Stimulated activated naive B cell treated with anti-CD40 and anti-IgM and Interleukin-4, amounts not matched to agents 10 μg/mL and 1 μg/mL and 100 μg/mL, for 72 hours (primary cell): ENCODE measurements around the gene PILRB.
"Not testable (repeated sequence)": the region's sequence is repeated elsewhere in the genome, so short reads cannot be mapped to it uniquely, and the experiment has no call there.

Experiments
- ATAC-seq, 2 donors: fragments of 150-1000 bp; cut with Tn5 transposase; replicated peaks; 2 replicates each; pipeline ENCODE4 v1.10.0; 2021; ENCODE audit warnings: moderate library complexity in 1 of 2
- DNase-seq: peaks from one replicate; pipeline ENCODE4 v3.0.0; 2021
- H3K27ac Mint-ChIP-seq: one replicate; pipeline ENCODE4 v1.8.0; 2022; ENCODE audit warnings: mild to moderate bottlenecking, mixed read lengths
- H3K27me3 Mint-ChIP-seq, 2 donors: one replicate each; pipeline ENCODE4 v1.8.0; 2022; ENCODE audit warnings: mixed read lengths in 2 of 2
- H3K36me3 Mint-ChIP-seq, 2 donors: one replicate each; pipeline ENCODE4 v1.8.0; 2022; ENCODE audit warnings: mixed read lengths in 2 of 2, mild to moderate bottlenecking in 1 of 2
- H3K4me1 Mint-ChIP-seq, 2 donors: one replicate each; pipeline ENCODE4 v1.8.0; 2022; ENCODE audit warnings: mixed read lengths in 2 of 2, mild to moderate bottlenecking in 1 of 2
- H3K4me3 Mint-ChIP-seq, 2 donors: one replicate each; pipeline ENCODE4 v1.8.0; 2022; ENCODE audit warnings: mild to moderate bottlenecking in 2 of 2, mixed read lengths in 2 of 2, moderate library complexity in 1 of 2
- H3K9me3 Mint-ChIP-seq, 2 donors: one replicate each; pipeline ENCODE4 v1.8.0; 2022; ENCODE audit warnings: mixed read lengths in 2 of 2, mild to moderate bottlenecking in 1 of 2

Gene PILRB

DNA sequence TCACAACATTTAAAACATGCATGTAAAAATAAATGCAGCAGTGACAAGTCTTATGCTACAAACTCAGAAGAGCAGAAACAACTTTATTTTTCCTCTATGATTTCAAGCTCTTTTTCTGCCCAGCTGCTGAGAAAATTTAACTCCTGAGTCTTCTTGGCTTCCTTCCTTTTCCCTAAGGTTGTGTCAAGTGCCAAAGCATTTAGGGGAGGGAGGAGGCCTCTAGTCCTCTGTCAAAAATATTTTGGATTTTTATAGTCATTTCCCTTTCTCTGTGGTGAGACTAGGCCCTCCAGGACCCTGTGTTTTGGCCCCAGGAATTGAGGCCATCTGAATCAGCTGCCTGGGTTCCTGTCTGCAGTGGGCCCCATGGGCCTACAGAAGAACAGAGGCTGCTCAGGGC lies 11.0 kb upstream of the PILRB start:
- H3K4me1 Mint-ChIP-seq, result peaks cover 19 to 39% of the 10 kb centered on the region in 2 donors
- ATAC-seq, result no peak

DNA sequence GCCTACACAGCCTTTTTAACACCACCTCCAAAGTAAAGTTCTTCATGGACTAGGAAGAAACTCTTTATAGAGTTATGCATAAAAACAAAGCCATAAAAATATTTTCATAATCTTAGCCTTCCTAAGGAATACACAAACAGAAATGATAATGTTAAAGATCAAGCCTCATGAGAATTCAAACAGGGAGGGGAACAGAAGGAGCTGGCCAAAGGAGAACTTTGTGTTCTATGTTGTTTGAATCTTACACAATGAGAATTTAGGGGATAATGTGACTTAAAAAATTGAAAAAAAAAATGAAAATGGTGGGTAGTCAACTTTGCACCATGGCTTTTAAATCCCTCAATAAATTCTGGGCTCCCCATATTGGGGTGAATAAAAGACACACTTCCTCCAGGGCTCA lies 9.1 kb upstream of the PILRB start:
- no peak overlapping the region for H3K27ac Mint-ChIP-seq
- DNase-seq, result no peak
- H3K4me3 Mint-ChIP-seq, result no peak overlapping the region
- H3K27me3 Mint-ChIP-seq, result no peaks in the 10 kb centered on the region
- ATAC-seq, result no peak
- no peaks in the 10 kb centered on the region for H3K9me3 Mint-ChIP-seq
- H3K36me3 Mint-ChIP-seq, result peaks cover 54 to 58% of the 10 kb centered on the region in 2 donors
- peaks cover 23 to 39% of the 10 kb centered on the region in 2 donors for H3K4me1 Mint-ChIP-seq

More for the DNA sequence above, 11.0 kb upstream of the PILRB start:
- peaks cover 48 to 50% of the 10 kb centered on the region in 2 donors for H3K36me3 Mint-ChIP-seq
- H3K27me3 Mint-ChIP-seq, result no peaks in the 10 kb centered on the region
- H3K4me3 Mint-ChIP-seq, result no peak overlapping the region
- DNase-seq, result no peak
- H3K9me3 Mint-ChIP-seq, result no peaks in the 10 kb centered on the region
- H3K27ac Mint-ChIP-seq, result no peak overlapping the region

DNA sequence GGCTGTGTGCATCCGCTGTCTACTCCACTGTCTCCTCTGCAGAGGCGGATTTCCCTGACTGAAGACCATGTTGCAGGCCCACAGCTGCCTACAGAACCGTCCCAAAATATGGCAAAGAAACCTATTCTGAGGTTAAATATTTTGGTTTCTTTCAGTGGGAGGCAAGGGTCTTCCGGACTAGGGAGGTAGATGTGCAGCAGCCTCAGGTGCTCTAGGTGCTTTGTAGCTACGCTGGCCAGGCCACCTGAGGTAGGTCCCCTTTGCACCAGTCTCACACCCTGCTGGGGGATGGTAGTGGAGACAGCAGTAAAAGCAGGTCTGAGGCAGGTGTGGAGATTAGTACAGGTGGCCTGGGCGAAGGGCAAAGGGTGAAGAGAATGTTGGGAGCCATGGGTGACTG lies 8.2 kb upstream of the PILRB start:
- no peak overlapping the region for H3K27ac Mint-ChIP-seq
- peaks cover 20 to 30% of the 10 kb centered on the region in 2 donors for H3K4me1 Mint-ChIP-seq
- ATAC-seq (no peak), DNase-seq (no peak)
- H3K9me3 Mint-ChIP-seq, result no peaks in the 10 kb centered on the region
- peaks cover 53 to 56% of the 10 kb centered on the region in 2 donors for H3K36me3 Mint-ChIP-seq
- no peak overlapping the region for H3K4me3 Mint-ChIP-seq
- H3K27me3 Mint-ChIP-seq, result no peaks in the 10 kb centered on the region

DNA sequence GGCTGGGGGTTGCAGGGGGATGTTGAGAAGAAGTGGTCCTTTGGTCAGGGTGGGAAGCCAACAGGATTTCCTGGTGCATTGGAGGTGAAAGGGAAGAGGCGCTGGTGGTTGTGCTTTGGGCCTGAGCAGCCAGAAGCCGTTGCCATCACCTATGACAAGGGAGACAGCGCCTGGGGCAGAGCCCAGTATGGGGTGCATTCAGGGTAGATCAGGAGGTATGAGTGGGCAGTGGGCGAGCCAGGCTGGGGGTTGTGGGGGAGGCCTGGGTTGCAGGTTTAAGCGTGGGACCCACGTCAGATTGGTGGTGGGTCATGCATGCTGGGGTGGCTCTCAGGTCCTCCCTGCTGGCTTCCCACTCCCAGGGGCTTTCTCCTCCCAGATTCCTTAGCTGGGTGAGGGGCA lies 6.3 kb upstream of the PILRB start:
- DNase-seq (no peak), ATAC-seq (no peak)
- no peaks in the 10 kb centered on the region for H3K9me3 Mint-ChIP-seq
- H3K4me1 Mint-ChIP-seq, result peaks cover 18 to 22% of the 10 kb centered on the region in 2 donors
- H3K27me3 Mint-ChIP-seq, result no peaks in the 10 kb centered on the region
- peak overlapping the region; percentile 88 for H3K27ac Mint-ChIP-seq
- H3K4me3 Mint-ChIP-seq, result no peak overlapping the region
- H3K36me3 Mint-ChIP-seq, result peaks cover 61 to 62% of the 10 kb centered on the region in 2 donors

DNA sequence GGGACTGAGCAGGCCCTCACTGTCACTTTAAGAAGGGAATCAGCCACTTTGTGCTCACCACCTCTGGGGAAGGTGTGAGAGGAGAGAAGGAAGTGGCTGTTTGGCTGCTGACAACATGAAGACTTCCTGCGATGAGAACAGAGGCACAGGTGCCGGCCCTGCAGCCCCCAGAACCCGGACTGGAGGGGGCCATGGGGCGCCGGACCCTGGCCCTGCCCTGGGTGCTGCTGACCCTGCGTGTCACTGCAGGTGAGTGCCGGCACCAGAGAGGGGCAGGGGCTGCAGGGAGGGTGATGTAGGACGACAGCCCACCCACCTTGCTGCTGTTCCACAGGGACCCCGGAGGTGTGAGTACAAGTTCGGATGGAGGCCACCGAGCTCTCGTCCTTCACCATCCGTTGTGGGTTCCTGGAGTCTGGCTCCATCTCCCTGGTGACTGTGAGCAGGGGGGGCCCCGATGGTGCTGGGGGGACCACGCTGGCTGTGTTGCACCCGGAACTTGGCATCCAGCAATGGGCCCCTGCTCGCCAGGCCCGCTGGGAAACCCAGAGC lies 5.6 kb upstream of the PILRB start:
- not testable (repeated sequence) for H3K9me3 Mint-ChIP-seq, H3K27me3 Mint-ChIP-seq, DNase-seq, H3K4me3 Mint-ChIP-seq
- Mint-ChIP-seq H3K27ac (peak overlapping the region; percentile 37), H3K36me3 (peaks cover 58 to 62% of the 10 kb centered on the region in 2 donors), H3K4me1 (peaks cover 21 to 28% of the 10 kb centered on the region in 2 donors)
- peak in 1 of 2 donors; percentile 43 for ATAC-seq

DNA sequence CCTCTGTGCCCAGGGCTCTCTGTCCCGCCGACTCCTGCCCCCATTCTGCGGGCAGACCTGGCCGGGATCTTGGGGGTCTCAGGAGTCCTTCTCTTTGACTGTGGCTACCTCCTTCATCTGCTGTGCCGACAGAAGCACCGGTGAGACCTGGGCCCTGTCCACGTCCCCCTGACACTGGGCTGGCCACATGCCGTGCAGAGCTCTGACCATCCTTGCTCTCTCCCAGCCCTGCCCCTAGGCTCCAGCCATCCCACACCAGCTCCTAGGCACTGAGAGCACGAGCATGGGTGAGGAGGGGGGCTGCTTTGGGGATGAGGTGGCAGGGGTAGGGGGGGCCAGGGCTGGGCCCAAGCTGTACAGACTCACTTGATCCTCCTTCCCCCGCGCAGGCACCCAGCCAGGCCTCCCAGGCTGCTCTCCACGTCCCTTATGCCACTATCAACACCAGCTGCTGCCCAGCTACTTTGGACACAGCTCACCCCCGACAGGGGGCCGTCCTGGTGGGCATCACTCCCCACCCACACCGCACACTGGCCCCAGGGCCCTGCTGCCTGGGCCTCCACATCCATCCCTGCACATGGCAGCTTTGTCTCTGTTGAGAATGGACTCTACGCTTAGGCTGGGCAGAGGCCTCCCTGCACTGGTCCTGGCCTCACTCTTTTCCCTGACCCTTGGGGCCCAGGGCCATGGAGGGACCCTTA lies 4.8 kb upstream of the PILRB start:
- DNase-seq (no peak), ATAC-seq (peak in 1 of 2 donors; percentile 13)
- Mint-ChIP-seq H3K9me3 (no peaks in the 10 kb centered on the region), H3K27me3 (no peaks in the 10 kb centered on the region), H3K27ac (peak overlapping the region; percentile 62), H3K4me1 (peaks cover 24 to 36% of the 10 kb centered on the region in 2 donors), H3K4me3 (no peak overlapping the region), H3K36me3 (peaks cover 57 to 60% of the 10 kb centered on the region in 2 donors)

DNA sequence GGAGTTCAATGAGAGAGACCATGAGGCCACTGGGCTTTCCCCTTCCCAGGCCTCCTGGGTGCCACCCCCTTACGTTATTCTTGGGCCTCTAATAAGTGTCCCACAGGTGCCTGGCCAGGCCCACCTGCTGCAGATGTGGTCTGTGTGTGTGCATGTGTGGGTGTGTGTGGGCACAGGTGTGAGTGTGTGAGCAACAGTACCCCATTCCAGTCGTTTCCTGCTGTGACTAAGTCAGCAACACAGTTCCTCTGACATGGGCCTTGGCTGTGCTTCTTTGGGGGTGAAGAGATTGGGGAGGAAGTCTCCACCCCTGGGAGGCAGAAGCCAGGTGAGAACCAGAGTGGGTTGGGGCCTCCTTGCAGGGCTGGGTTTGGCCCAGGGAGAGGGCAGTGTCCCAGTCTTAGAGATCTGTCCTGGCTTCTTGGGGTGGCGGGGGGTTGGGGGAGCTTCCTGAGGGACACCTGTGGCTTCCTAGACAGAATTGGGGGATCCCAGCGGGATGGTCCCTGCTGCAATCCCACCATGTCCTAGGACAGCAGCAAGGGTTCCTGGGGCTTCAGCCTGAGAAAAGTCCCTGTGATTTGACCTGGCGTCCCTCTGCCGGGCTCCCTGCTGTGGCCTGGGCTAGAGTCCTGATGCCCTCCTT lies 4.1 kb upstream of the PILRB start:
- ATAC-seq, result peak; percentile 33 to 41
- Mint-ChIP-seq H3K27ac (peak overlapping the region; percentile 62), H3K36me3 (peaks cover 59 to 63% of the 10 kb centered on the region in 2 donors)

DNA sequence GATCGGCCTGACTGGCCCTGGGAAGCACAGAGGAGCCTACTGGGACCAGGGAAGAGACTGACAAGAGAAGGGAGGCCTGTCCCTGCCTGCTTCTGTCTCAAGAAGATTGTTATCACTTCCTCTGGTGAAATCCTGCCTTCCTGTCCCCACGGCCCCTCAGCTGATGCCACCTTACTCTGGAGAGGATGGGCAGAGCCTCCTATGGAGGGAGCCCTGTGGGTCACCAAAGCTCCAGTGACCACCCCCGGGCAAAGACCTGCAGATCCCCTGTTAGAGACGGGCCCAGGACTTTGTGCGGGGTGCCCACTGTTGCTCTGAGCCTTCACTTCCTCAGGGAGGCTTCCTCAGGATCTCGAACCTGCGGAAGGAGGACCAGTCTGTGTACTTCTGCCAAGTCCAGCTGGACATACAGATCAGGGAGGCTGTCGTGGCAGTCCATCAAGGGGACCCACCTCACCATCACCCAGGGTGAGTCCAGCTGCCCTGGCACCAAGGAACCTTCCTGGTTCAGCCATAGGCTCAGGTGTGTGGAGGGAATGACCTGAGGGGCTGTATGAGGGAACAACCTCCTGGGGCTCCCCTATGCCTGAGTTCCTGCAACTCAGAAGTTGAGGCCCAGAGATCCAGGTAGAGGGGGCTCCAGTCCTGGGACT lies 1.4 kb upstream of the PILRB start:
- Mint-ChIP-seq H3K9me3 (no peaks in the 10 kb centered on the region), H3K4me3 (no peak overlapping the region), H3K27me3 (no peaks in the 10 kb centered on the region), H3K4me1 (peaks cover 32 to 39% of the 10 kb centered on the region in 2 donors), H3K27ac (peak overlapping the region; percentile 73), H3K36me3 (peaks cover 55 to 62% of the 10 kb centered on the region in 2 donors)
- DNase-seq (no peak), ATAC-seq (no peak)

More for the DNA sequence above, 4.1 kb upstream of the PILRB start:
- DNase-seq, result no peak
- no peaks in the 10 kb centered on the region for H3K9me3 Mint-ChIP-seq
- peaks cover 30 to 43% of the 10 kb centered on the region in 2 donors for H3K4me1 Mint-ChIP-seq
- H3K27me3 Mint-ChIP-seq, result no peaks in the 10 kb centered on the region
- no peak overlapping the region for H3K4me3 Mint-ChIP-seq

DNA sequence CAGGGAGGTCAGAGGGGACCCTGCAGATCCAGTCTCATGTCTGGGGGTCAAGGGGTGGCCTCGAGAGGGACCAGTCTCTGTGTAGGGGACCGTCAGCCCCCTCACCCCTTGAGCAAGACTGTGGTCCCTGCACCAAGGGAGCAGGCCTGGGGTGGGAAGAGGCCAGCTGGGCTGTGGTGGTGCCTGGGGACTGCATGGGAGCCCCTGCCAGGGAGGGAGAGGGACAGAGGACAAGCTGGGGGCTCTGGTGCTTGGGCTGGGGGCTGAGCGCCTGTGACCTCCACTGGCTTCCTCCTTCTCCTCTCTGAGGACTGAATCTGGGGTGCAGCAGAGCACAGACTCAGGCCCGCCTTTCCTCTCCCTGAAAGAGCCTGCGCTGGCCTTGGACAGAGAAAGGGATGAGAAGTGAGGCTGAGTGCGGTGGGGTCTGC lies 771 bp upstream of the PILRB start:
- Mint-ChIP-seq H3K27me3 (no peaks in the 10 kb centered on the region), H3K36me3 (peaks cover 56 to 65% of the 10 kb centered on the region in 2 donors), H3K4me3 (peak overlapping the region in 1 of 2 donors; percentile 59), H3K4me1 (peaks cover 31 to 37% of the 10 kb centered on the region in 2 donors), H3K9me3 (no peaks in the 10 kb centered on the region), H3K27ac (peak overlapping the region; percentile 56)
- DNase-seq (no peak), ATAC-seq (no peak)

DNA sequence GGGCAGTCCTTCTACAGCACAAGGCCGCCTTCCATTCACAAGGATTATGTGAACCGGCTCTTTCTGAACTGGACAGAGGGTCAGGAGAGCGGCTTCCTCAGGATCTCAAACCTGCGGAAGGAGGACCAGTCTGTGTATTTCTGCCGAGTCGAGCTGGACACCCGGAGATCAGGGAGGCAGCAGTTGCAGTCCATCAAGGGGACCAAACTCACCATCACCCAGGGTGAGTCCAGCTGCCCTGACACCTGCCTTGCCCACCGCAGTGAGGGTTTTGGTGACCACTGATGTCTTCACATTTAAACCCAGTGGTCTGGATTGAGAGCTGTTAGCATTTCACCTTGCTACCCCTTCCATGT lies 918 bp downstream of the PILRB start:
- Mint-ChIP-seq H3K27me3 (no peaks in the 10 kb centered on the region), H3K36me3 (peaks cover 52 to 67% of the 10 kb centered on the region in 2 donors), H3K27ac (peak overlapping the region; percentile 73), H3K4me3 (no peak overlapping the region), H3K4me1 (peaks cover 22 to 28% of the 10 kb centered on the region in 2 donors), H3K9me3 (no peaks in the 10 kb centered on the region)
- ATAC-seq, result no peak
- no peak for DNase-seq

DNA sequence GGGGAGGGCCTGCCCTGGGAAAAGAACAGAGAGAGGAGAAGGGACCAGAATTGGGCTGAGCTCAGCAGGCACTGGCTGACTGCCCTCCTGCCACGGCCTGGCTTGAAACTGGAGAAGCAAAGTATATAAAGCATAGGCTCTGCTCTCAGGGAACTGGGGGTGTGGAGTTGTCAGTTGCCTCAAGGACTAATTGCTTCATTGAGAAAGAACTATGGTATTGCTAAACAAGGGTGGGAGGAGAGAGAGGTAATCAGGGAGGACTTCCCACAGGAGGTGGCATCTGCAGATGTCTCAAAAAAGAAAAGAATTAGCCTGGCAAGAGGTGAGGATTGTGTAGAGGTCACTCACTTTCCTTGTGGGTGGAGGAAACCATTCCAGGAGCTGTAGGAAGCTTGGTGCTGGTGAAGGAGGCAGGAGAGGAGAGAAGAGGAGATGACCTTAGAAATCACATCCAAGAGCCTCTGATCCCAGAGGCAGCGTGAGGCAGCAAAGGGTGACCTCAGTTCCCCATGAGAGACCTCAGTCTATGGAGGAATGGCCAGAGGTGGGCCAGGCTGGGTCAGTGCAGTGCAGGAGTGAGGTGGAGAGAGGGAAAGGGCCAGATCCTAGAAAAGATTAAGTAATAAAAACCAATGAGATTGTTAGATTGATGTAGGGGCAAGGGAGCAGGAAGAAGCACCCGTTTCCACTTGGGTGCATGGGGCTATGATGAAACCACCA lies 2.4 kb downstream of the PILRB start:
- ATAC-seq (no peak), DNase-seq (no peak)
- H3K36me3 Mint-ChIP-seq, result peaks cover 55 to 72% of the 10 kb centered on the region in 2 donors
- H3K27ac Mint-ChIP-seq, result peak overlapping the region; percentile 75
- H3K4me3 Mint-ChIP-seq, result no peak overlapping the region
- no peaks in the 10 kb centered on the region for H3K9me3 Mint-ChIP-seq
- peaks cover 25 to 40% of the 10 kb centered on the region in 2 donors for H3K4me1 Mint-ChIP-seq
- no peaks in the 10 kb centered on the region for H3K27me3 Mint-ChIP-seq

DNA sequence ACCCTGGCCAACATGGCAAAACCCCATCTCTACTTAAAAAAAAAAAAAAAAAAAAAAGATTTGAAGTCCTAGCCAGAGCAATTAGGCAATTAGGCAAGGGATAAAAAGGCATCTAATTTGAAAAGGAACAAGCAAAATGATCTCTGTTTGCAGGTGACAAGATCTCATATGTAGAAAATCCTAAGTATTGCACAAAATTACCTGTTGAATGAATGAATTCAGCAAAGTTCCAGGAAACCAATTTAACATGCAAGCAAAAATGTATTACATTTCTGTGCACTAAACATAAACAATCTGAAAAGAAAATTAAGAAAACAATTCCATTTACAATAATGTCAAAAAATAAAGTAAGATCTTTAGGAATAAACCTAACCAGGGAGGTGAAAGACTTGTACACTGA lies 5.2 kb downstream of the PILRB start:
- H3K27me3 Mint-ChIP-seq, result no peaks in the 10 kb centered on the region
- H3K27ac Mint-ChIP-seq, result no peak overlapping the region
- peaks cover 38 to 52% of the 10 kb centered on the region in 2 donors for H3K4me1 Mint-ChIP-seq

DNA sequence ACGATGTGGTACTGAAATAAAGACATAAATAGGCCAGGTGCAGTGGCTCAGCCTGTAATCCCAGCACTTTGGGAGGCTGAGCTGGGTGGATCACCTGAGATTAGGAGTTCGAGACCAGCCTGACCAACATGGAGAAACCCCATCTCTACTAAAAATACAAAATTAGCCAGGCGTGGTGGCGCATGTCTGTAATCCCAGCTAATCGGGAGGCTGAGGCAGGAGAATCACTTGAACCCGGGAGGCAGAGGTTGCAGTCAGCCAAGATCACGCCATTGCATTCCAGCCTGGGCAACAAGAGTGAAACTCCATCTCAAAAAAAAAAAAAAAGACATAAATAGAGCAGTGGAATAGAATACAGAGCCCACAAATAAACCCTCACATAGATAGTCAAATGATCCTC lies 5.9 kb downstream of the PILRB start:
- Mint-ChIP-seq H3K36me3 (peaks cover 49 to 72% of the 10 kb centered on the region in 2 donors), H3K4me1 (peaks cover 37 to 52% of the 10 kb centered on the region in 2 donors)
- not testable (repeated sequence) for H3K9me3 Mint-ChIP-seq

More for the DNA sequence above, 5.2 kb downstream of the PILRB start:
- Mint-ChIP-seq H3K4me3 (no peak overlapping the region), H3K36me3 (peaks cover 54 to 77% of the 10 kb centered on the region in 2 donors), H3K9me3 (no peaks in the 10 kb centered on the region)
- no peak for DNase-seq
- no peak for ATAC-seq

DNA sequence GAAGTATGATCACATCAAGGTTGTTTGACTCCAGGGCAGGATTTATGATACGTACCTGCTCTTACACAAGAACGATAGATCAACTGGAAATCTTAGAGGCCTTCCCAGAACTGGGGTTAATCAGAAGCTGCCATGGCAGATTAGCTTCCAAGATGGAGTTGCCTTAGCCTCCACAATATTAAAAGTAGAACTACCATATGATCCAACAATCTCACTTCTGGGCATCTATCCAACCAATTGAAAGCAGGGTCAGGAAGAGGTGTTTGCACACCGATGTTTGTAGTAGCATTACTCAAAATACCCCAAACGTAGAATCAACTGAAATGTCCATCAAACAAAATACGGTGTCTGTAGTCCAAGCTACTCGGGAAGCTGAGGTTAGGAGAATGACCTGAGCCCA lies 6.6 kb downstream of the PILRB start:
- Mint-ChIP-seq H3K27me3 (no peaks in the 10 kb centered on the region), H3K4me1 (peaks cover 38 to 58% of the 10 kb centered on the region in 2 donors)

More for the DNA sequence above, 5.9 kb downstream of the PILRB start:
- ATAC-seq, DNase-seq, H3K27me3 Mint-ChIP-seq, H3K4me3 Mint-ChIP-seq, H3K27ac Mint-ChIP-seq: not testable (repeated sequence)

More for the DNA sequence above, 6.6 kb downstream of the PILRB start:
- no peak overlapping the region for H3K4me3 Mint-ChIP-seq
- H3K9me3 Mint-ChIP-seq, result no peaks in the 10 kb centered on the region
- ATAC-seq, result no peak
- no peak for DNase-seq
- peaks cover 42 to 70% of the 10 kb centered on the region in 2 donors for H3K36me3 Mint-ChIP-seq
- H3K27ac Mint-ChIP-seq, result peak overlapping the region; percentile 56
